ENCODE data around the gene IGFN1.

DNA sequence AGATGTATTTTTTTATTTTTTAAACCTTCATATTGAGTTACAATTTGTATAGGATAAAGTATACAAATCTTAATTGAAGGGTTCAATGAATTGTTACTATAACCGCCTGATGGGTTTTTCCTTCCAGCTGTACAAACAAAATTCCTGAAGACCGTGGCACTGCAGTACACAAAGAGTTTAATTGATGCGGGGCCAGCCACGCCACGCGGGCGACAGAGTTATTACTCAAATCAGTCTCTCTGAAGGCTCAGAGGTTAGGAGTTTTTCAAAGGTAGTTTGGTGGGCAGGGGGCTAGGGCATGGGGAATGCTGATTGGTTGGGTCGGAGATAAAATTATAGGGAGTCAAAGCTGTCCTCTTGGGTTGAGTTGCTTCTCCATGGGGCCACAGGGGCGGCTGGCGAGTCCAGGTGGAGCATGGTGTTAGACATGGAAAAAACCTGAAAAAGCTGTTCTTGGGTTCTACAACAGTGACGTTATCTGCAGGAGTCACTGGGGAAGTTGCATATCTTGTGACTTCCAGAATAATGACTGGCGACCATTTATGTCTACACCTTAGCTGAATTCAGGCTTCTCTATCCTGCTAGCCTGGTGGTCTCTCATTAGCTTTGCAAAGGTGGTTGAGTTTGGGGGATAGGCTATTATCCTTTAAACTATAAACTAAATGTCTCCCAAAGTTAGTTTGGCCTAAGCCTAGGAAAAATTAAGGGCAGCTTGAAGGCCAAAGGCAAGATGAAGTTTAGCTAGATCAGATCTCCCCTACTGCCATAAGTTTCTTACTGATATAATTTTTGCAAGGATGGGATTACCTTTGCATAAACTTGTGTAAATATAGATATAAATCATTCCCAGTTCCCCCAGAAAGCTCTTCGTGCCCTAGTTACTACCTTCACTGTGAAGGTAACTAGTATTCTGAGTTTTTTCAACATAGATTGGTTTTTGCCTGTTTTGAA is 23.3 kb upstream of the IGFN1 start:
- TF ChIP-seq POLR2A (IDR thresholded peaks at IDR 0.05; ENCODE audit: low read depth, low read length) (no peak), FOS (IDR thresholded peaks at IDR 0.05; ENCODE audit: low read depth, low read length) (no peak), CTCF (conservative IDR thresholded peaks at IDR 0.05; ENCODE audit: low read depth, low read length) (no peak), MAZ (IDR thresholded peaks at IDR 0.05; ENCODE audit: borderline replicate concordance, low read depth, low read length) (no peak), RCOR1 (IDR thresholded peaks at IDR 0.05; ENCODE audit: insufficient replicate concordance, low read length) (no peak), MXI1 (IDR thresholded peaks at IDR 0.05; ENCODE audit: borderline replicate concordance, low read depth, low read length) (no peak)
